HepG2 (cell line): ENCODE measurements around the gene RMRP. TPM values are rescaled to one million over a fixed set of nuclear protein-coding genes. Genes with fewer than 3 reads are reported as not detected.

Source experiments
- ADNP ChIP-seq: sonication (generic); formaldehyde crosslinking; IDR thresholded peaks from 2 replicates; pipeline ENCODE4 v1.4.0; 2020; ENCODE audit warnings: missing genetic modification reagents
- CHCHD3 ChIP-seq: sonication (generic); formaldehyde crosslinking; IDR thresholded peaks from 2 replicates; pipeline ENCODE4 v1.8.0; 2022; ENCODE audit warnings: mild to moderate bottlenecking, missing genetic modification reagents, moderate library complexity
- GLI4 ChIP-seq: sonication (generic); formaldehyde crosslinking; IDR thresholded peaks from 2 replicates; pipeline ENCODE4 v1.5.1; 2020; ENCODE audit warnings: missing genetic modification reagents, mild to moderate bottlenecking, moderate library complexity, borderline replicate concordance
- GTF2F1 ChIP-seq: fragments of 150-350 bp; IDR thresholded peaks from 2 replicates; pipeline ENCODE4 v1.6.1; 2014; ENCODE audit warnings: low read length
- HHEX ChIP-seq: IDR thresholded peaks from 2 replicates; pipeline ENCODE4 v1.6.1; 2016; ENCODE audit warnings: control low read depth
- HNF1A ChIP-seq, 2 experiments: sonication (generic) in 1 of 2; formaldehyde crosslinking in 1 of 2; IDR thresholded peaks; 2 replicates each; pipeline versions ENCODE4 v1.4.0 to v1.6.1; 2016 to 2020; ENCODE audit warnings: borderline replicate concordance in 1 of 2, low read depth in 1 of 2, mild to moderate bottlenecking in 1 of 2, missing genetic modification reagents in 1 of 2
- KAT7 ChIP-seq: IDR thresholded peaks from 2 replicates; pipeline ENCODE4 v1.6.1; 2018; ENCODE audit warnings: borderline replicate concordance, missing compliant biosample characterization
- KLF16 ChIP-seq, 2 experiments: sonication (generic) in 1 of 2; formaldehyde crosslinking in 1 of 2; IDR thresholded peaks; 2 replicates each; pipeline versions ENCODE4 v1.6.1 to v1.8.0; 2016 to 2023; ENCODE audit warnings: missing genetic modification reagents in 2 of 2, missing compliant biosample characterization in 1 of 2
- NAIF1 ChIP-seq: sonication (generic); formaldehyde crosslinking; IDR thresholded peaks from 2 replicates; pipeline ENCODE4 v1.5.0; 2020; ENCODE audit warnings: mild to moderate bottlenecking, missing genetic modification reagents, borderline replicate concordance
- NR2F1 ChIP-seq, 2 experiments: fragments of 450-650 bp in 1 of 2; formaldehyde crosslinking in 1 of 2; IDR thresholded peaks; 2 replicates each; pipeline versions ENCODE4 v1.5.0 to v1.6.1; 2016 to 2020; ENCODE audit warnings: mild to moderate bottlenecking in 1 of 2, missing compliant biosample characterization in 1 of 2, missing genetic modification reagents in 1 of 2, moderate library complexity in 1 of 2
- PRDM4 ChIP-seq: sonication (generic); formaldehyde crosslinking; IDR thresholded peaks from 2 replicates; pipeline ENCODE4 v1.9.0; 2021; ENCODE audit warnings: missing genetic modification reagents, borderline replicate concordance
- RARA ChIP-seq: IDR thresholded peaks from 2 replicates; pipeline ENCODE4 v1.6.1; 2016; ENCODE audit warnings: missing genetic modification reagents, missing compliant biosample characterization
- RARG ChIP-seq: sonication (generic); formaldehyde crosslinking; IDR thresholded peaks from 2 replicates; pipeline ENCODE4 v1.4.0; 2020; ENCODE audit warnings: low read depth, mild to moderate bottlenecking, missing genetic modification reagents
- RBM39 ChIP-seq: fragments of 200-400 bp; formaldehyde crosslinking; IDR thresholded peaks from one replicate; pipeline ENCODE4 v1.6.1; 2018; ENCODE audit warnings: antibody characterized with exemption, mild to moderate bottlenecking, low read depth, low read length; ENCODE audit not compliant: poor library complexity, severe bottlenecking
- SMYD3 ChIP-seq: sonication (generic); formaldehyde crosslinking; IDR thresholded peaks from 2 replicates; pipeline ENCODE4 v1.8.1; 2023; ENCODE audit warnings: mild to moderate bottlenecking, missing genetic modification reagents
- SNRNP70 ChIP-seq: fragments of 200-400 bp; formaldehyde crosslinking; IDR thresholded peaks from 2 replicates; pipeline ENCODE4 v1.6.1; 2017; ENCODE audit warnings: mild to moderate bottlenecking, low read depth, low read length, moderate library complexity
- ZFYVE20 ChIP-seq: sonication (generic); formaldehyde crosslinking; IDR thresholded peaks from 2 replicates; pipeline ENCODE4 v1.8.0; 2023; ENCODE audit warnings: low read depth, mild to moderate bottlenecking, moderate library complexity, missing genetic modification reagents, borderline replicate concordance
- ZNF18 ChIP-seq: sonication (generic); formaldehyde crosslinking; IDR thresholded peaks from 2 replicates; pipeline ENCODE4 v1.8.0; 2022; ENCODE audit warnings: mild to moderate bottlenecking, missing genetic modification reagents; ENCODE audit not compliant: insufficient replicate concordance
- ZNF652 ChIP-seq: IDR thresholded peaks from 2 replicates; pipeline ENCODE4 v1.6.1; 2016; ENCODE audit warnings: low read depth, borderline replicate concordance
- ZSCAN22 ChIP-seq: sonication (generic); formaldehyde crosslinking; IDR thresholded peaks from 2 replicates; pipeline ENCODE4 v1.4.0; 2020; ENCODE audit warnings: mild to moderate bottlenecking, missing genetic modification reagents
- ZSCAN29 ChIP-seq: sonication (generic); formaldehyde crosslinking; conservative IDR thresholded peaks from 2 replicates; pipeline ENCODE4 v1.4.0; 2020; ENCODE audit warnings: mild to moderate bottlenecking, missing genetic modification reagents
- polyA plus RNA-seq, 8 experiments: library from polyadenylated mRNA; depleted of rRNA in 3 of 8; stranded (reverse) in 7 of 8; unstranded in 1 of 8; fragments of >200 nt; fragmentation: Illumina TruSeq in 4 of 8; extraction: Trizol in 4 of 8; gene quantifications; 2 replicates each; pipeline versions ENCODE4 v1.2.1 to v1.2.3, GENCODE V29; 2011 to 2016; ENCODE audit warnings: low read depth in 4 of 8, missing spikeins in 1 of 8, mixed read lengths in 1 of 8; ENCODE audit not compliant: insufficient read depth in 1 of 8
- total RNA-seq, 5 experiments: library from RNA; depleted of rRNA; stranded (reverse); fragments of >200 nt; fragmentation: Illumina TruSeq; extraction: Trizol; gene quantifications; 2 replicates each; pipeline ENCODE4 v1.2.3, GENCODE V29; 2016; ENCODE audit warnings: low read depth in 1 of 5

The RMRP gene
- total and polyA plus RNA-seq, 2 of the 13 experiments (the other 11 are each of a cell fraction or from before 2014, with no cell fraction given) = 51.4 to 4,025 TPM

- TF ChIP-seq ZNF18 (CRISPR knock-in tag) (peak; percentile 92), KAT7 (CRISPR knock-in tag) (peak; percentile 78; the same call in 1 of the 2 replicates), PRDM4 (CRISPR knock-in tag) (no peak), ZSCAN29 (CRISPR knock-in tag) (peak; percentile 85; the same call in 1 of the 2 replicates), RARG (no peak; the same call in 1 of the 2 replicates), GLI4 (CRISPR knock-in tag) (no peak), ZNF652 (CRISPR knock-in tag) (peak; percentile 53; the same call in 1 of the 2 replicates), GTF2F1 (0 out of 2 replicates have a peak, but pooled peaks have one; percentile 11), HNF1A (IDR thresholded peaks at IDR 0.05; ENCODE audit: low read depth) (peak; percentile 65), HNF1A (CRISPR knock-in tag; IDR thresholded peaks at IDR 0.05; ENCODE audit: borderline replicate concordance) (peak; percentile 78), NAIF1 (CRISPR knock-in tag) (peak; percentile 97), SMYD3 (CRISPR knock-in tag) (peak; percentile 96), ADNP (CRISPR knock-in tag) (peak; percentile 71; the same call in 1 of the 2 replicates), RARA (CRISPR knock-in tag) (peak; percentile 49), KLF16 (CRISPR knock-in tag; IDR thresholded peaks at IDR 0.05) (peak in 1 of 2 experiments; percentile 98; a peak in 2 of 4 replicates), NR2F1 (CRISPR knock-in tag; IDR thresholded peaks at IDR 0.05) (peak in 1 of 2 experiments; percentile 16; a peak in 1 of 4 replicates), HHEX (CRISPR knock-in tag) (no peak), SNRNP70 (no peak), CHCHD3 (CRISPR knock-in tag) (peak; percentile 56; the same call in 1 of the 2 replicates), ZSCAN22 (CRISPR knock-in tag) (no peak), RBM39 (no peak), ZFYVE20 (CRISPR knock-in tag) (peak; percentile 63; the same call in 1 of the 2 replicates)
Observed at GRCh38 chr9:35657546-35658136, at the start of gene RMRP (continued).
